22Rv1 (cell line): ENCODE results near the gene GAS7.

Experiments
- CTCF ChIP-seq: fragments of 450-650 bp; IDR thresholded peaks from 2 replicates; pipeline ENCODE4 v1.5.1; 2017; ENCODE audit warnings: mild to moderate bottlenecking
- ZFX ChIP-seq: fragments of 450-650 bp; IDR thresholded peaks from 2 replicates; pipeline ENCODE4 v1.6.1; 2017; ENCODE audit warnings: antibody characterized with exemption, borderline replicate concordance

- no peak for TF ChIP-seq CTCF
- no peak for TF ChIP-seq ZFX
Observed at GRCh38 chr17:10171122-10171571, 27.3 kb downstream of the GAS7 start.
